ENCODE measurements around the gene XPNPEP3.

GRCh38 chr22:40958299-40958698 lies 101.4 kb downstream of the XPNPEP3 start:
- no peak for TF ChIP-seq CTCF (IDR thresholded peaks at IDR 0.05; ENCODE audit: insufficient read depth, low read length, poor library complexity, severe bottlenecking)
- no peak for TF ChIP-seq EZH2phosphoT487 (conservative IDR thresholded peaks at IDR 0.05; ENCODE audit: low read length)
